ENCODE results near the gene TULP3. TPM values are rescaled to one million over a fixed set of nuclear protein-coding genes. Genes with fewer than 3 reads are reported as not detected.

Gene TULP3
- polyA plus RNA-seq, 1 donor (not counting 4 experiments of a cell fraction or from before 2014, with no cell fraction given): 16.0 TPM

DNA sequence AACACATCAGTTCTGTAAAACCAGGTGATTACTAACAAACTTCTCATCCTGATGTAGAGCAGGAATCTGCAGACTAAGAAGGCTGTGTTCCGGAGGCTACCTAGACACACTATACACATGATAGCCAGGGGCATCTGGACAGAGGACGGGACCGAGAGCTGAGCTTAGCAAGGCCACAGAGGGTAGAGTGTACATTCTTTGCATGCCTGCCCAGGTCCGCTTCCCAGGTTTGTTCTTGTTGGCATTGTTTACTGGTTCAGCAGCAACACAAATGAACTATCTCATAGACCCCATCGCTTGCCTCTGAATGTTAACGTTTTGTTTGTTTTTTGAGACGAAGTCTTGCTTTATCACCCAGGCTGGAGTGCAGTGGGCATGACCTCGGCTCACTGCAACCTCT is 50.8 kb downstream of the TULP3 start:
- H2AFZ ChIP-seq (ENCODE audit: control insufficient read depth, low read length): no peak overlapping the region
- H3K27me3 ChIP-seq (ENCODE audit: control insufficient read depth, extremely low read depth, insufficient read depth, low read length): no peaks in the 10 kb centered on the region
- no peak overlapping the region for H3K27ac ChIP-seq (ENCODE audit: control insufficient read depth, insufficient read depth, low read length)
- H3K9me3 ChIP-seq (ENCODE audit: control insufficient read depth, low read depth, low read length): no peaks in the 10 kb centered on the region
- H3K4me1 ChIP-seq (ENCODE audit: control insufficient read depth, extremely low read depth, insufficient read depth, low read length): peaks cover 2% of the 10 kb centered on the region
- H3K9ac ChIP-seq (ENCODE audit: control insufficient read depth, extremely low read depth, insufficient read depth, low read length): no peak overlapping the region
- no peak for DNase-seq (ENCODE audit: low read depth, low spot score)
- dilution Hi-C loops (cut with MboI; ENCODE audit: extremely low pct_ligation_motif_present, low sequenced_read_pairs): no loop called here
- H3K79me2 ChIP-seq (ENCODE audit: control insufficient read depth, insufficient read depth, low read length): no peaks in the 10 kb centered on the region
- H3K9me1 ChIP-seq (ENCODE audit: control insufficient read depth, extremely low read depth, insufficient read depth, low read length): no peaks in the 10 kb centered on the region
- H3K4me3 ChIP-seq (ENCODE audit: control insufficient read depth in 2 of 3, extremely low read depth in 1 of 3, insufficient read depth in 2 of 3, low read depth in 1 of 3, low read length in 3 of 3): no peak overlapping the region
- no peak for FAIRE-seq
- no peak overlapping the region for H3K4me2 ChIP-seq (ENCODE audit: control insufficient read depth, extremely low read depth, insufficient read depth, low read depth, low read length)
- no peaks in the 10 kb centered on the region for H4K20me1 ChIP-seq (ENCODE audit: control insufficient read depth, extremely low read depth, insufficient read depth, low read length)
- TF ChIP-seq, protein P1, sequence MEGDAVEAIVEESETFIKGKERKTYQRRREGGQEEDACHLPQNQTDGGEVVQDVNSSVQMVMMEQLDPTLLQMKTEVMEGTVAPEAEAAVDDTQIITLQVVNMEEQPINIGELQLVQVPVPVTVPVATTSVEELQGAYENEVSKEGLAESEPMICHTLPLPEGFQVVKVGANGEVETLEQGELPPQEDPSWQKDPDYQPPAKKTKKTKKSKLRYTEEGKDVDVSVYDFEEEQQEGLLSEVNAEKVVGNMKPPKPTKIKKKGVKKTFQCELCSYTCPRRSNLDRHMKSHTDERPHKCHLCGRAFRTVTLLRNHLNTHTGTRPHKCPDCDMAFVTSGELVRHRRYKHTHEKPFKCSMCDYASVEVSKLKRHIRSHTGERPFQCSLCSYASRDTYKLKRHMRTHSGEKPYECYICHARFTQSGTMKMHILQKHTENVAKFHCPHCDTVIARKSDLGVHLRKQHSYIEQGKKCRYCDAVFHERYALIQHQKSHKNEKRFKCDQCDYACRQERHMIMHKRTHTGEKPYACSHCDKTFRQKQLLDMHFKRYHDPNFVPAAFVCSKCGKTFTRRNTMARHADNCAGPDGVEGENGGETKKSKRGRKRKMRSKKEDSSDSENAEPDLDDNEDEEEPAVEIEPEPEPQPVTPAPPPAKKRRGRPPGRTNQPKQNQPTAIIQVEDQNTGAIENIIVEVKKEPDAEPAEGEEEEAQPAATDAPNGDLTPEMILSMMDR (optimal IDR thresholded peaks at IDR 0.05 in 1 of 3, IDR thresholded peaks at IDR 0.05 in 1 of 3, conservative IDR thresholded peaks at IDR 0.05 in 1 of 3; ENCODE audit: extremely low read depth in 1 of 3, insufficient read depth in 2 of 3, low read length in 3 of 3): no peak
- no peak for TF ChIP-seq EZH2 (IDR thresholded peaks at IDR 0.05; ENCODE audit: low read length)
- peaks cover 13 to 16% of the 10 kb centered on the region in 2 experiments for H3K36me3 ChIP-seq (ENCODE audit: control insufficient read depth in 2 of 2, extremely low read depth in 1 of 2, insufficient read depth in 2 of 2, low read length in 2 of 2)

DNA sequence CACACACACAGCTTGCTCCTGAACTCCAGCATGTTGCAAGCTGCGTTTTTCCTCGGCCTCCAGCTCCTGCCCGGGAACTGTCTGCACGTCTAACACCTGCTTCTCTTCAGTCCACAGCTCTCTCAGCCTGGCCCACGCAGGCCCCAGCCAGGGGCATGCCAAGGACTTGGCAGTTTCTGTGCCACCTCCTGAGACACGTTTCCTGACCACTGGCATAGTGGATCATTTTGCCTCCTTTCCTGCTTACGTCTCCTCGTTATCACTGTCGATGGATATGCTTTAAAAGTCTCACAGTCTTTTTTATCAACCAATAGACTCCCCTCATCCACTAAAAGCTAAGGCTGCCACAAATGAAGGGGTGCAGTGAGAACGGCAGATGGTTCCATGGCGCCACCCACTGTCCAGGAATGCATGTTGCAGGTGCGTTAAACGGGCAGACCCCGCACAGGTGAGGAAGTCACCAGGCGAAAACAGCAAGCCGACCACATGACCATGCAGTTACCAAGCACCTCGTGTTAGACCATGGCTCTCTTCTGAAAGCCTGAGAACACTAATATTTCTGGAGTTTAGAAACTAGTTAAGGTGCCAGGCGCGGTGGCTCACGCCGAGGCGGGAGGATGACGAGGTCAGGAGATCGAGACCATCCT is 53.8 kb downstream of the TULP3 start:
- FAIRE-seq: peak; percentile 39
- DNase-seq (ENCODE audit: low read depth, low spot score): no peak
- no peaks in the 10 kb centered on the region for H3K9me1 ChIP-seq (ENCODE audit: control insufficient read depth, extremely low read depth, insufficient read depth, low read length)
- H3K27ac ChIP-seq (ENCODE audit: control insufficient read depth, insufficient read depth, low read length): no peak overlapping the region
- H3K9me3 ChIP-seq (ENCODE audit: control insufficient read depth, low read depth, low read length): no peaks in the 10 kb centered on the region
- H3K4me1 ChIP-seq (ENCODE audit: control insufficient read depth, extremely low read depth, insufficient read depth, low read length): peaks cover 2% of the 10 kb centered on the region
- H3K4me2 ChIP-seq (ENCODE audit: control insufficient read depth, extremely low read depth, insufficient read depth, low read depth, low read length): peak overlapping the region; percentile 73
- H3K79me2 ChIP-seq (ENCODE audit: control insufficient read depth, insufficient read depth, low read length): no peaks in the 10 kb centered on the region
- no peak overlapping the region for H3K4me3 ChIP-seq (ENCODE audit: control insufficient read depth in 2 of 3, extremely low read depth in 1 of 3, insufficient read depth in 2 of 3, low read depth in 1 of 3, low read length in 3 of 3)
- no peak for TF ChIP-seq EZH2 (IDR thresholded peaks at IDR 0.05; ENCODE audit: low read length)
- TF ChIP-seq, protein P1 (optimal IDR thresholded peaks at IDR 0.05 in 1 of 3, IDR thresholded peaks at IDR 0.05 in 1 of 3, conservative IDR thresholded peaks at IDR 0.05 in 1 of 3; ENCODE audit: extremely low read depth in 1 of 3, insufficient read depth in 2 of 3, low read length in 3 of 3): peak; percentile 86 to 99 (median 98)
- dilution Hi-C loops (cut with MboI; ENCODE audit: extremely low pct_ligation_motif_present, low sequenced_read_pairs): no loop called here
- no peaks in the 10 kb centered on the region for H3K27me3 ChIP-seq (ENCODE audit: control insufficient read depth, extremely low read depth, insufficient read depth, low read length)
- no peak overlapping the region for H3K9ac ChIP-seq (ENCODE audit: control insufficient read depth, extremely low read depth, insufficient read depth, low read length)
- no peaks in the 10 kb centered on the region for H4K20me1 ChIP-seq (ENCODE audit: control insufficient read depth, extremely low read depth, insufficient read depth, low read length)
- H2AFZ ChIP-seq (ENCODE audit: control insufficient read depth, low read length): peak overlapping the region; percentile 66
- peaks cover 7 to 8% of the 10 kb centered on the region in 2 experiments for H3K36me3 ChIP-seq (ENCODE audit: control insufficient read depth in 2 of 2, extremely low read depth in 1 of 2, insufficient read depth in 2 of 2, low read length in 2 of 2)

Measured in keratinocyte (primary cell).